Stimulated activated CD4-positive, alpha-beta T cell treated with anti-CD3 and anti-CD28 coated beads, Interleukin-4, amount 100 ng/mL, for 4 hours (primary cell): ENCODE results near the gene DHX36.

Experiments used
- DNase-seq, 2 experiments: peaks; one replicate each; pipeline ENCODE4 v3.0.0-alpha.2; 2020

The DHX36 gene

DNA sequence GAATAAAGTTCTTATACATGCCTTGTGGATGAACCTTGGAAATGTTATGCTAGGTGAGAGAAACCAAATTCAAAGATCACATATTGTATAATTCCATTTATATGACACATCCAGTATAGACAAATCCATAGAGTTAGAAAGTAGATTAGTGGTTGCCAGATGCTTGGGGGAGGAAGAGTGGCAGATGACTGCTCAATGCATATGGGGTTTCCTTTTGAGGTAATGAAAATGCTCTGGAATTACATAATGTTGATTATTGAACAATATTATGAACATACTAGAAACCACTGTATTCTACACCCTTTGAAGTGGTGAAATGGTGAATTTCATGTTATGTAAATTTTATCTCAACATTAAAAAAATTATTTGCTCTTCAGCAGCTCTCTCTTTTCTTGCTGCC lies 100.8 kb downstream of the DHX36 start:
- DNase-seq: no peak
